Pancreas (tissue), 10 donors: ENCODE data around the gene CASP3. TPM values are rescaled to one million over a fixed set of nuclear protein-coding genes. Genes with fewer than 3 reads are reported as not detected.
"Not testable (repeated sequence)": the region's sequence is repeated elsewhere in the genome, so short reads cannot be mapped to it uniquely, and the experiment has no call there.

ENCODE experiments used
- ATAC-seq, 4 donors: fragments of 200-7000 bp; cut with Tn5 transposase; one replicate each; pipeline versions ENCODE4 v1.8.0 to v1.9.1; 2020; ENCODE audit warnings: mild to moderate bottlenecking in 4 of 4, moderate library complexity in 4 of 4
- DNase-seq, 6 donors: peaks; one replicate each; pipeline ENCODE4 v3.0.0-alpha.2; 2020
- FAIRE-seq: peaks from 2 replicates; lab custom pipeline; 2012; peaks lifted over from hg19 to GRCh38; lab: Jason Lieb, UNC
- H3K27ac ChIP-seq, 4 donors: fragments of 200-600 bp; sonication (generic); 1 replicate in 3 of 4; 2 replicates in 1 of 4; pipeline versions ENCODE4 v1.5.0 to v1.8.0; 2020
- H3K27me3 ChIP-seq, 4 donors: fragments of 200-600 bp; one replicate each; pipeline ENCODE4 v1.8.0; 2021
- H3K36me3 ChIP-seq, 3 donors: fragments of 200-600 bp; sonication (generic) in 1 of 3; one replicate each; pipeline versions ENCODE4 v1.5.0 to v1.8.0; 2020 to 2021
- H3K4me1 ChIP-seq, 3 donors: fragments of 200-600 bp; one replicate each; pipeline ENCODE4 v1.8.0; 2021
- H3K4me3 ChIP-seq, 4 donors: fragments of 200-600 bp; sonication (generic) in 2 of 4; one replicate each; pipeline versions ENCODE4 v1.5.0 to v1.8.0; 2020 to 2021
- H3K9me3 ChIP-seq, 4 donors: fragments of 200-600 bp; one replicate each; pipeline ENCODE4 v1.8.0; 2021
- WGBS, 2 donors: extraction: QIAGEN DNeasy Blood & Tissue Kit; methylation state at CpG; one replicate each; pipeline ENCODE4 v1.1.7; 2013; 5-methylcytosine and 5-hydroxymethylcytosine counted together
- intact Hi-C, 3 donors: fragments of 100-400 bp; cut with DNase I; formaldehyde crosslinking; loops; one replicate each; pipeline versions ENCODE4 v1.11.1 to v1.14.2; 2022
- polyA plus RNA-seq, 2 donors: library from polyadenylated mRNA; stranded (reverse); fragments of 200-250 nt; gene quantifications; one replicate each; pipeline ENCODE4 v1.2.3, GENCODE V29; 2013
- total RNA-seq, 6 donors: library from RNA; stranded (reverse); fragmentation: NEBNext Ultra II Directional in 4 of 6; extraction: Animal tissue kit (Norgen Biotek cat#: 25700) in 4 of 6; gene quantifications; one replicate each; pipeline versions ENCODE4 v1.2.1 to v1.2.4, GENCODE V29; 2021 to 2023
- TF ChIP-seq, protein P1 (sequence below), 4 donors: fragments of 200-600 bp; sonication (generic) in 3 of 4; IDR thresholded peaks; one replicate each; pipeline versions ENCODE4 v1.5.0 to v1.8.0; 2021; ENCODE audit warnings: antibody characterized with exemption in 4 of 4
- donor health status: healthy with polysubstance abuse.
- donor health status: DM: no; HTN: no; CAD: no; lungs with moderate emphysema.
- donor health status: DM: no; HTN: no; CAD: no.
- donor health status: control.
- donor health status: control.
- donor health status: Bipolar disorder and iron deficiency.
- donor health status: DM: yes; HTN: yes; CAD: no.
- donor health status: DM: no; HTN: no; CAD: no.
- donor health status: DM: no; HTN: no; CAD: no.
- donor health status: DM: yes; HTN: yes; CAD: no.

CASP3 gene
- total and polyA plus RNA-seq, 8 donors, result 3.6 to 13.6 (median 6.3) TPM

GRCh38 chr4:184620212-184620867 is 28.9 kb downstream of the CASP3 start:
- intact Hi-C loops, result no loop called here
- H3K27me3 ChIP-seq, result no peaks in the 10 kb centered on the region
- WGBS, 2 donors, result 89 to 90% methylated on average over 11 of the region's 11 CpGs
- DNase-seq (no peak), ATAC-seq (no peak), FAIRE-seq (no peak)
- TF ChIP-seq, protein P1, sequence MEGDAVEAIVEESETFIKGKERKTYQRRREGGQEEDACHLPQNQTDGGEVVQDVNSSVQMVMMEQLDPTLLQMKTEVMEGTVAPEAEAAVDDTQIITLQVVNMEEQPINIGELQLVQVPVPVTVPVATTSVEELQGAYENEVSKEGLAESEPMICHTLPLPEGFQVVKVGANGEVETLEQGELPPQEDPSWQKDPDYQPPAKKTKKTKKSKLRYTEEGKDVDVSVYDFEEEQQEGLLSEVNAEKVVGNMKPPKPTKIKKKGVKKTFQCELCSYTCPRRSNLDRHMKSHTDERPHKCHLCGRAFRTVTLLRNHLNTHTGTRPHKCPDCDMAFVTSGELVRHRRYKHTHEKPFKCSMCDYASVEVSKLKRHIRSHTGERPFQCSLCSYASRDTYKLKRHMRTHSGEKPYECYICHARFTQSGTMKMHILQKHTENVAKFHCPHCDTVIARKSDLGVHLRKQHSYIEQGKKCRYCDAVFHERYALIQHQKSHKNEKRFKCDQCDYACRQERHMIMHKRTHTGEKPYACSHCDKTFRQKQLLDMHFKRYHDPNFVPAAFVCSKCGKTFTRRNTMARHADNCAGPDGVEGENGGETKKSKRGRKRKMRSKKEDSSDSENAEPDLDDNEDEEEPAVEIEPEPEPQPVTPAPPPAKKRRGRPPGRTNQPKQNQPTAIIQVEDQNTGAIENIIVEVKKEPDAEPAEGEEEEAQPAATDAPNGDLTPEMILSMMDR (IDR thresholded peaks at IDR 0.05), result no peak
- H3K4me3 ChIP-seq, result no peak overlapping the region
- H3K9me3 ChIP-seq, result no peaks in the 10 kb centered on the region
- H3K27ac ChIP-seq, result no peak overlapping the region
- H3K4me1 ChIP-seq, result no peaks in the 10 kb centered on the region
- H3K36me3 ChIP-seq, result no peaks in the 10 kb centered on the region

- WGBS, 2 donors, result 77% methylated on average over 9 of the region's 9 CpGs
- TF ChIP-seq, protein P1 (IDR thresholded peaks at IDR 0.05), result no peak
- Histone ChIP-seq H3K27ac (no peak overlapping the region), H3K4me3 (no peak overlapping the region), H3K4me1 (no peaks in the 10 kb centered on the region), H3K36me3 (no peaks in the 10 kb centered on the region), H3K9me3 (no peaks in the 10 kb centered on the region), H3K27me3 (no peaks in the 10 kb centered on the region)
- no peak for DNase-seq
- no peak for FAIRE-seq
- intact Hi-C loops, result no loop called here
- no peak for ATAC-seq
Observed at GRCh38 chr4:184617600-184618196, 31.5 kb downstream of the CASP3 start.

- no peaks in the 10 kb centered on the region for H3K4me1 ChIP-seq
- DNase-seq (no peak), FAIRE-seq (no peak), ATAC-seq (no peak)
- H3K27ac ChIP-seq, result no peak overlapping the region
- 77 to 82% methylated on average over 12 of the region's 12 CpGs for WGBS, 2 donors
- intact Hi-C loops, result no loop called here
- TF ChIP-seq, protein P1 (IDR thresholded peaks at IDR 0.05), result no peak
- H3K36me3 ChIP-seq, result no peaks in the 10 kb centered on the region
- no peaks in the 10 kb centered on the region for H3K27me3 ChIP-seq
- no peak overlapping the region for H3K4me3 ChIP-seq
- no peaks in the 10 kb centered on the region for H3K9me3 ChIP-seq
Observed at GRCh38 chr4:184616633-184617551, 32.4 kb downstream of the CASP3 start.

DNA sequence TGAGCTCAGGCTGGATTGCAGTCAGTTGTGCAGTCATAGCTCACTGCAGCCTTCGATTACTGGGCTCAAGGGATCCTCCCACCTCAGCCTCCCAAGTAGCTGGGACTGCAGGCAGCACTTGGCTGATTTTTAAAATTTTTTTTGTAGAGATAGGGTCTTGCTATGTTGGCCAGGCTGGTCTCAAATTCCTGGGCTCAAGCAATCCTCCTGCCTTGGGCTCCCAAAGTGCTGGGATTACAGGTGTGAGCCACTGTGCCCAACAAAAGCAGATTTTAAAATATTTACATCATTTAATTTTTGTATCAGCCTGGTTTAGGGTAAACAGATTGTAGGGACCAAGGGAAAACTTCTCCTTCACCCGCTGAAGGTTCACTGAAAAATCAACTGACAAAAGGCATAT is 33.1 kb downstream of the CASP3 start:
- intact Hi-C loops, H3K27ac ChIP-seq, H3K4me1 ChIP-seq, H3K9me3 ChIP-seq, H3K4me3 ChIP-seq, FAIRE-seq, ATAC-seq, H3K27me3 ChIP-seq, H3K36me3 ChIP-seq, DNase-seq: not testable (repeated sequence)
- WGBS, 2 donors, result 73 to 76% methylated on average over 2 of the region's 2 CpGs

DNA sequence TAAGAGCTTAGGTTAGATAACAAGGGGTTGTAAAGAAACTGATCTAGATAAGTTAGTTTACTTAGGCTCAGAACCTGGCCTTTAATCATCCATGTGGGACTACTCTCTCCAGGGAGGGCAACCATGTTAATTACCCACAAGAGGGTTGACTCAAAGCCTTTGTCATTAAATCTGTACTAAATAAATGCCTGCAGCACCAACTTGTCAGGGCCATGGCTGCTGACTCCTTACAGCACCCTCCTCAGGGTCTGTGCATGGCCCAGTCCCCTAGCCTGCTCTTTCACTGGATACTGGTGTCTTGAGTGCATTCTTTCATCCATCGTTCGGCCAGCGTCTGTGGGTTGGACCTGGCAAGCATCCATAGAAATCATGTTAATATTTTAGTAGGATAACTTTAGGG is 34.7 kb downstream of the CASP3 start:
- 88 to 95% methylated on average over 3 of the region's 3 CpGs for WGBS, 2 donors
- Histone ChIP-seq H3K27me3 (no peaks in the 10 kb centered on the region), H3K4me3 (no peak overlapping the region), H3K4me1 (no peaks in the 10 kb centered on the region), H3K36me3 (no peaks in the 10 kb centered on the region), H3K27ac (no peak overlapping the region), H3K9me3 (no peaks in the 10 kb centered on the region)
- TF ChIP-seq, protein P1 (IDR thresholded peaks at IDR 0.05), result no peak
- ATAC-seq (no peak), DNase-seq (no peak), FAIRE-seq (no peak)
- intact Hi-C loops, result no loop called here
